Small intestine (tissue), 16 donors: ENCODE results near the gene MTHFD1L. TPM values are rescaled to one million over a fixed set of nuclear protein-coding genes. Genes with fewer than 3 reads are reported as not detected.
"Not testable (repeated sequence)": the region's sequence is repeated elsewhere in the genome, so short reads cannot be mapped to it uniquely, and the experiment has no call there.

Source experiments
- DNase-seq, 2 donors: peaks; one replicate each; pipeline versions ENCODE4 v3.0.0 to v3.0.0-alpha.2; 2013
- FAIRE-seq: peaks from 2 replicates; lab custom pipeline; 2012; peaks lifted over from hg19 to GRCh38; lab: Jason Lieb, UNC
- H3K27ac ChIP-seq, 3 donors: one replicate each; pipeline ENCODE4 v1.5.1; 2013; ENCODE audit warnings: low read length in 2 of 3, mild to moderate bottlenecking in 2 of 3, control low read depth in 1 of 3, inconsistent platforms in 1 of 3, low read depth in 1 of 3, moderate library complexity in 1 of 3
- H3K27me3 ChIP-seq, 3 donors: one replicate each; pipeline ENCODE4 v1.6.1; 2013; ENCODE audit warnings: low read length in 3 of 3, inconsistent platforms in 1 of 3; ENCODE audit not compliant: control insufficient read depth in 3 of 3, insufficient read depth in 3 of 3
- H3K36me3 ChIP-seq, 3 donors: one replicate each; pipeline ENCODE4 v1.6.1; 2013; ENCODE audit warnings: low read length in 3 of 3, inconsistent platforms in 1 of 3, low read depth in 1 of 3, mild to moderate bottlenecking in 1 of 3, moderate library complexity in 1 of 3; ENCODE audit not compliant: control insufficient read depth in 3 of 3, insufficient read depth in 2 of 3
- H3K4me1 ChIP-seq, 3 donors: one replicate each; pipeline ENCODE4 v1.6.1; 2013; ENCODE audit warnings: low read length in 2 of 3, inconsistent platforms in 1 of 3, low read depth in 1 of 3, mild to moderate bottlenecking in 1 of 3, moderate library complexity in 1 of 3; ENCODE audit not compliant: control insufficient read depth in 3 of 3, insufficient read depth in 2 of 3
- H3K4me3 ChIP-seq, 3 donors: one replicate each; pipeline ENCODE4 v1.5.1; 2013; ENCODE audit warnings: low read length in 3 of 3, control low read depth in 1 of 3, inconsistent platforms in 1 of 3, low read depth in 1 of 3, mild to moderate bottlenecking in 1 of 3, moderate library complexity in 1 of 3
- H3K9me3 ChIP-seq, 2 donors: one replicate each; pipeline ENCODE4 v1.6.1; 2013; ENCODE audit warnings: low read depth in 1 of 2, low read length in 1 of 2; ENCODE audit not compliant: control insufficient read depth in 2 of 2, insufficient read depth in 1 of 2
- WGBS, 3 donors: extraction: QIAGEN DNeasy Blood & Tissue Kit; methylation state at CpG; one replicate each; pipeline ENCODE4 v1.1.7; 2013; 5-methylcytosine and 5-hydroxymethylcytosine counted together
- long read RNA-seq, 10 donors: transcript quantifications; one replicate each; lab custom pipeline, GENCODE V29; 2026
- polyA plus RNA-seq, 4 donors: library from polyadenylated mRNA; stranded (reverse) in 3 of 4; unstranded in 1 of 4; fragments of 200-250 nt in 3 of 4; fragments of 120-200 nt in 1 of 4; gene quantifications; one replicate each; pipeline versions ENCODE4 v1.2.1 to v1.2.3, GENCODE V29; 2013
- donor health status: healthy with polysubstance abuse.
- donor health status: control.
- donor health status: control.
- donor health status: Bipolar disorder and iron deficiency.
- donor health status: healthy.

The MTHFD1L gene
- polyA plus RNA-seq: 10 to 100 TPM in 1 of 4 donors, 1 to 10 TPM in 2, under 1 TPM in 1; 0.89 to 14.2 (median 4.7) TPM
- long read RNA-seq, donor 1, partial matches to known transcripts: 6 of 6 reads
- long read RNA-seq, donor 1, other reads (novel, unspliced or antisense): 0 of 6 reads
- long read RNA-seq, donor 2: 0 reads
- long read RNA-seq, donor 3: 0 reads
- long read RNA-seq, donor 4: 0 reads
- long read RNA-seq, donor 5: 0 reads
- long read RNA-seq, donor 6: 0 reads
- long read RNA-seq, donor 7, partial matches to known transcripts: 0 of 3 reads
- long read RNA-seq, donor 7, other reads (novel, unspliced or antisense): 0 of 3 reads
- long read RNA-seq, donor 8: 0 reads
- long read RNA-seq, donor 9: 0 reads
- long read RNA-seq, donor 10: 0 reads

GRCh38 chr6:150865406-150866146 lies at the start of gene MTHFD1L:
Gene MTHFD1L (plus strand): TSS chr6:150865702. CDS start chr6:150865823, 121 bp downstream.
- H3K36me3 ChIP-seq: no peaks in the 10 kb centered on the region
- H3K27me3 ChIP-seq: no peaks in the 10 kb centered on the region
- H3K27ac ChIP-seq: peak within 1 kb of the TSS in 2 of 3 donors; percentile 80 to 95
- FAIRE-seq (no peak), DNase-seq (peak; percentile 67 to 92)
- H3K9me3 ChIP-seq: no peaks in the 10 kb centered on the region
- peaks cover 0 to 5% (median 0%) of the 10 kb centered on the region in 3 donors for H3K4me1 ChIP-seq
- peak within 1 kb of the TSS; percentile 67 to 79 (median 69) for H3K4me3 ChIP-seq
- WGBS, 3 donors: 0 to 1% (median 1%) methylated on average over 33 to 82 of the region's 82 CpGs

- H3K4me1 ChIP-seq, H3K27ac ChIP-seq, H3K9me3 ChIP-seq, DNase-seq, FAIRE-seq, H3K27me3 ChIP-seq, H3K36me3 ChIP-seq, H3K4me3 ChIP-seq: not testable (repeated sequence)
- 72 to 84% (median 74%) methylated on average over 8 of the region's 8 CpGs for WGBS, 3 donors
Measured at GRCh38 chr6:150816554-150816953, 48.9 kb upstream of the MTHFD1L start.

- FAIRE-seq: no peak
- WGBS, 3 donors: 91 to 93% (median 92%) methylated on average over 5 of the region's 5 CpGs
Measured at GRCh38 chr6:150822932-150823331, 42.6 kb upstream of the MTHFD1L start.

GRCh38 chr6:150826788-150827187 lies 38.7 kb upstream of the MTHFD1L start:
- no peak for FAIRE-seq
- 93 to 94% (median 93%) methylated on average over 5 of the region's 5 CpGs for WGBS, 3 donors
- no peaks in the 10 kb centered on the region for H3K4me1 ChIP-seq
- DNase-seq: no peak
- H3K27ac ChIP-seq: no peak overlapping the region
- H3K9me3 ChIP-seq: no peaks in the 10 kb centered on the region
- no peaks in the 10 kb centered on the region for H3K27me3 ChIP-seq
- peaks cover 0 to 11% (median 8%) of the 10 kb centered on the region in 3 donors for H3K36me3 ChIP-seq
- no peak overlapping the region for H3K4me3 ChIP-seq

More at GRCh38 chr6:150822932-150823331, 42.6 kb upstream of the MTHFD1L start:
- H3K27ac ChIP-seq: no peak overlapping the region
- H3K36me3 ChIP-seq: peaks cover 0 to 5% (median 0%) of the 10 kb centered on the region in 3 donors
- H3K27me3 ChIP-seq: no peaks in the 10 kb centered on the region
- H3K9me3 ChIP-seq: no peaks in the 10 kb centered on the region
- no peak for DNase-seq
- no peak overlapping the region for H3K4me3 ChIP-seq
- H3K4me1 ChIP-seq: no peaks in the 10 kb centered on the region

GRCh38 chr6:150828107-150828506 lies 37.4 kb upstream of the MTHFD1L start:
- WGBS, 3 donors: 85 to 88% (median 87%) methylated on average over 9 of the region's 9 CpGs
- not testable (repeated sequence) for H3K27ac ChIP-seq, H3K4me3 ChIP-seq, DNase-seq, H3K9me3 ChIP-seq, FAIRE-seq, H3K4me1 ChIP-seq, H3K27me3 ChIP-seq
- peaks cover 0 to 13% (median 9%) of the 10 kb centered on the region in 3 donors for H3K36me3 ChIP-seq

GRCh38 chr6:150830439-150831165 lies 34.9 kb upstream of the MTHFD1L start:
- Histone ChIP-seq H3K27me3 (no peaks in the 10 kb centered on the region), H3K4me3 (no peak overlapping the region), H3K36me3 (peaks cover 2 to 15% (median 9%) of the 10 kb centered on the region in 3 donors), H3K27ac (no peak overlapping the region), H3K9me3 (no peaks in the 10 kb centered on the region), H3K4me1 (no peaks in the 10 kb centered on the region)
- 91 to 93% (median 91%) methylated on average over 13 of the region's 13 CpGs for WGBS, 3 donors
- FAIRE-seq (no peak), DNase-seq (no peak)

GRCh38 chr6:150831577-150831976 lies 33.9 kb upstream of the MTHFD1L start:
- no peaks in the 10 kb centered on the region for H3K9me3 ChIP-seq
- H3K36me3 ChIP-seq: peaks cover 2 to 15% (median 9%) of the 10 kb centered on the region in 3 donors
- no peak overlapping the region for H3K27ac ChIP-seq
- no peaks in the 10 kb centered on the region for H3K4me1 ChIP-seq
- DNase-seq (no peak), FAIRE-seq (no peak)
- no peaks in the 10 kb centered on the region for H3K27me3 ChIP-seq
- 93 to 96% (median 95%) methylated on average over 14 of the region's 14 CpGs for WGBS, 3 donors
- no peak overlapping the region for H3K4me3 ChIP-seq

GRCh38 chr6:150835620-150836019 lies 29.9 kb upstream of the MTHFD1L start:
- Histone ChIP-seq H3K4me1 (no peaks in the 10 kb centered on the region), H3K27me3 (no peaks in the 10 kb centered on the region), H3K4me3 (no peak overlapping the region), H3K9me3 (no peaks in the 10 kb centered on the region), H3K27ac (no peak overlapping the region), H3K36me3 (peaks cover 6 to 14% (median 10%) of the 10 kb centered on the region in 3 donors)
- FAIRE-seq (no peak), DNase-seq (peak in 1 of 2 donors; percentile 10)
